HepG2 (cell line): ENCODE data around the gene VPS13D. TPM values are rescaled to one million over a fixed set of nuclear protein-coding genes. Genes with fewer than 3 reads are reported as not detected.
A peak's percentile ranks its signal among the peaks of the same experiment; 100 is the strongest.

Experiments used
- ATF7 ChIP-seq, 2 experiments: fragments of 450-650 bp in 1 of 2; sonication (generic) in 1 of 2; formaldehyde crosslinking in 1 of 2; IDR thresholded peaks; 2 replicates each; pipeline versions ENCODE4 v1.4.0 to v1.6.1; 2016 to 2020; ENCODE audit warnings: antibody characterized with exemption in 1 of 2, mild to moderate bottlenecking in 1 of 2, missing genetic modification reagents in 1 of 2
- EEA1 ChIP-seq: sonication (generic); formaldehyde crosslinking; IDR thresholded peaks from 2 replicates; pipeline ENCODE4 v1.5.1; 2020; ENCODE audit warnings: mild to moderate bottlenecking, missing genetic modification reagents, borderline replicate concordance
- MXI1 ChIP-seq: IDR thresholded peaks from 3 replicates; pipeline ENCODE4 v1.6.1; 2012; ENCODE audit warnings: low read depth, low read length, inconsistent platforms, borderline replicate concordance
- MYC ChIP-seq: sonication (generic); formaldehyde crosslinking; IDR thresholded peaks from 2 replicates; pipeline ENCODE4 v1.9.0; 2021; ENCODE audit warnings: missing genetic modification reagents, borderline replicate concordance
- NCOA2 ChIP-seq: sonication (generic); formaldehyde crosslinking; IDR thresholded peaks from 2 replicates; pipeline ENCODE4 v1.8.0; 2022; ENCODE audit warnings: inconsistent platforms
- SAP130 ChIP-seq: IDR thresholded peaks from 2 replicates; pipeline ENCODE4 v1.6.1; 2016; ENCODE audit warnings: low read depth
- ZFY ChIP-seq: sonication (generic); formaldehyde crosslinking; IDR thresholded peaks from 2 replicates; pipeline ENCODE4 v1.4.0; 2020; ENCODE audit warnings: missing genetic modification reagents
- ZNF329 ChIP-seq: sonication (generic); formaldehyde crosslinking; IDR thresholded peaks from 2 replicates; pipeline ENCODE4 v1.9.0; 2021; ENCODE audit warnings: low read depth, mild to moderate bottlenecking, missing genetic modification reagents
- ZNF331 ChIP-seq: sonication (generic); formaldehyde crosslinking; IDR thresholded peaks from 2 replicates; pipeline ENCODE4 v1.4.0; 2020; ENCODE audit warnings: missing genetic modification reagents
- ZNF501 ChIP-seq: sonication (generic); formaldehyde crosslinking; IDR thresholded peaks from 2 replicates; pipeline ENCODE4 v1.5.1; 2020; ENCODE audit warnings: mild to moderate bottlenecking, moderate library complexity, missing genetic modification reagents
- ZNF724P ChIP-seq: sonication (generic); formaldehyde crosslinking; IDR thresholded peaks from 2 replicates; pipeline ENCODE4 v1.8.0; 2022; ENCODE audit warnings: missing genetic modification reagents, borderline replicate concordance
- polyA plus RNA-seq, 8 experiments: library from polyadenylated mRNA; depleted of rRNA in 3 of 8; stranded (reverse) in 7 of 8; unstranded in 1 of 8; fragments of >200 nt; fragmentation: Illumina TruSeq in 4 of 8; extraction: Trizol in 4 of 8; gene quantifications; 2 replicates each; pipeline versions ENCODE4 v1.2.1 to v1.2.3, GENCODE V29; 2011 to 2016; ENCODE audit warnings: low read depth in 4 of 8, missing spikeins in 1 of 8, mixed read lengths in 1 of 8; ENCODE audit not compliant: insufficient read depth in 1 of 8
- total RNA-seq, 5 experiments: library from RNA; depleted of rRNA; stranded (reverse); fragments of >200 nt; fragmentation: Illumina TruSeq; extraction: Trizol; gene quantifications; 2 replicates each; pipeline ENCODE4 v1.2.3, GENCODE V29; 2016; ENCODE audit warnings: low read depth in 1 of 5
- TF ChIP-seq, protein P1 (sequence below): IDR thresholded peaks from 2 replicates; pipeline ENCODE4 v1.6.1; 2016; ENCODE audit warnings: missing genetic modification reagents, missing compliant biosample characterization
- TF ChIP-seq, protein P2 (sequence below): sonication (generic); formaldehyde crosslinking; IDR thresholded peaks from 2 replicates; pipeline ENCODE4 v1.4.0; 2020; ENCODE audit warnings: mild to moderate bottlenecking, missing genetic modification reagents
- TF ChIP-seq, protein P3 (sequence below): IDR thresholded peaks from 2 replicates; pipeline ENCODE4 v1.6.1; 2018; ENCODE audit warnings: missing genetic modification reagents, mild to moderate bottlenecking, missing compliant biosample characterization
- TF ChIP-seq, protein P4 (sequence below): sonication (generic); formaldehyde crosslinking; IDR thresholded peaks from 2 replicates; pipeline ENCODE4 v1.5.1; 2020; ENCODE audit warnings: mild to moderate bottlenecking, missing genetic modification reagents, moderate library complexity

Gene VPS13D
- total and polyA plus RNA-seq, 2 of the 13 experiments (the other 11 are each of a cell fraction or from before 2014, with no cell fraction given): 8.6 to 13.9 TPM

DNA sequence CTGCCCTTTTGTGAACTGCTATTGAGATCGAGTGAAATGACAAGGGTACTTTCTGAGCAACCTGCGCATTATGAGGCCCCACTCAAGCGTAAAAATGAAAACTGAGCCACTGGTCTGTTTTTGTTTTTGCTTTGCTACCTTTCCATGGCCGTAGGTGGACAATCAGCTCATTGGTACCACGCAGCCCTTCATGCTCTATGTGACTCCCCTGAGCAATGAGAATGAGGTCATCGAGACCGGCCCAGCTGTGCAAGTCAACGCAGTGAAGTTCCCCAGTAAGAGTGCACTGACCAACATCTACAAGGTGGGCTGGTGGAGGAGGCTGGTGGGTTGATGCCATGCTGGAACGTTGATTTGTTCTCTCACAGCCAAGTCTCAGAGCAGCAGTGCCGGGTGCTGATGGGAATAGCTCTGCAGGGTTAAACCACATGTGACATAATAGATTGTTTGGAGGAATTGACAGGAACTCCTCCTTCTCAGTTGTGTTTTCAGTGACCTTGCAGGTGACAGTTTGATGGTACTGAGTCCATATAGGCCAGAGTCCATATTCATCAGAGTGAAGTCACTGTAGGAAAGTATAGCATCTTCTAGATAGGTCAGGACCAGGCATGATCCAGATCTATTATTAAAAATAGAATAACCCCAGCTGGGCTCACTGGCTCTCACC lies 170.3 kb downstream of the VPS13D start (continued):
- TF ChIP-seq, protein P1, sequence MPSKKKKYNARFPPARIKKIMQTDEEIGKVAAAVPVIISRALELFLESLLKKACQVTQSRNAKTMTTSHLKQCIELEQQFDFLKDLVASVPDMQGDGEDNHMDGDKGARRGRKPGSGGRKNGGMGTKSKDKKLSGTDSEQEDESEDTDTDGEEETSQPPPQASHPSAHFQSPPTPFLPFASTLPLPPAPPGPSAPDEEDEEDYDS: no peak
- TF ChIP-seq EEA1 (CRISPR knock-in tag) (no peak), ATF7 (IDR thresholded peaks at IDR 0.05) (peak; percentile 54), ATF7 (CRISPR knock-in tag; IDR thresholded peaks at IDR 0.05) (no peak), NCOA2 (CRISPR knock-in tag) (0 out of 2 replicates have a peak, but pooled peaks have one; percentile 10), ZNF331 (CRISPR knock-in tag) (peak; percentile 30; the same call in 1 of the 2 replicates), ZFY (0 out of 2 replicates have a peak, but pooled peaks have one; percentile 9), ZNF501 (CRISPR knock-in tag) (no peak), MYC (0 out of 2 replicates have a peak, but pooled peaks have one; percentile 16), SAP130 (CRISPR knock-in tag) (0 out of 2 replicates have a peak, but pooled peaks have one; percentile 7), MXI1 (no peak), ZNF329 (CRISPR knock-in tag) (no peak), ZNF724P (CRISPR knock-in tag) (no peak)
- TF ChIP-seq, protein P2, sequence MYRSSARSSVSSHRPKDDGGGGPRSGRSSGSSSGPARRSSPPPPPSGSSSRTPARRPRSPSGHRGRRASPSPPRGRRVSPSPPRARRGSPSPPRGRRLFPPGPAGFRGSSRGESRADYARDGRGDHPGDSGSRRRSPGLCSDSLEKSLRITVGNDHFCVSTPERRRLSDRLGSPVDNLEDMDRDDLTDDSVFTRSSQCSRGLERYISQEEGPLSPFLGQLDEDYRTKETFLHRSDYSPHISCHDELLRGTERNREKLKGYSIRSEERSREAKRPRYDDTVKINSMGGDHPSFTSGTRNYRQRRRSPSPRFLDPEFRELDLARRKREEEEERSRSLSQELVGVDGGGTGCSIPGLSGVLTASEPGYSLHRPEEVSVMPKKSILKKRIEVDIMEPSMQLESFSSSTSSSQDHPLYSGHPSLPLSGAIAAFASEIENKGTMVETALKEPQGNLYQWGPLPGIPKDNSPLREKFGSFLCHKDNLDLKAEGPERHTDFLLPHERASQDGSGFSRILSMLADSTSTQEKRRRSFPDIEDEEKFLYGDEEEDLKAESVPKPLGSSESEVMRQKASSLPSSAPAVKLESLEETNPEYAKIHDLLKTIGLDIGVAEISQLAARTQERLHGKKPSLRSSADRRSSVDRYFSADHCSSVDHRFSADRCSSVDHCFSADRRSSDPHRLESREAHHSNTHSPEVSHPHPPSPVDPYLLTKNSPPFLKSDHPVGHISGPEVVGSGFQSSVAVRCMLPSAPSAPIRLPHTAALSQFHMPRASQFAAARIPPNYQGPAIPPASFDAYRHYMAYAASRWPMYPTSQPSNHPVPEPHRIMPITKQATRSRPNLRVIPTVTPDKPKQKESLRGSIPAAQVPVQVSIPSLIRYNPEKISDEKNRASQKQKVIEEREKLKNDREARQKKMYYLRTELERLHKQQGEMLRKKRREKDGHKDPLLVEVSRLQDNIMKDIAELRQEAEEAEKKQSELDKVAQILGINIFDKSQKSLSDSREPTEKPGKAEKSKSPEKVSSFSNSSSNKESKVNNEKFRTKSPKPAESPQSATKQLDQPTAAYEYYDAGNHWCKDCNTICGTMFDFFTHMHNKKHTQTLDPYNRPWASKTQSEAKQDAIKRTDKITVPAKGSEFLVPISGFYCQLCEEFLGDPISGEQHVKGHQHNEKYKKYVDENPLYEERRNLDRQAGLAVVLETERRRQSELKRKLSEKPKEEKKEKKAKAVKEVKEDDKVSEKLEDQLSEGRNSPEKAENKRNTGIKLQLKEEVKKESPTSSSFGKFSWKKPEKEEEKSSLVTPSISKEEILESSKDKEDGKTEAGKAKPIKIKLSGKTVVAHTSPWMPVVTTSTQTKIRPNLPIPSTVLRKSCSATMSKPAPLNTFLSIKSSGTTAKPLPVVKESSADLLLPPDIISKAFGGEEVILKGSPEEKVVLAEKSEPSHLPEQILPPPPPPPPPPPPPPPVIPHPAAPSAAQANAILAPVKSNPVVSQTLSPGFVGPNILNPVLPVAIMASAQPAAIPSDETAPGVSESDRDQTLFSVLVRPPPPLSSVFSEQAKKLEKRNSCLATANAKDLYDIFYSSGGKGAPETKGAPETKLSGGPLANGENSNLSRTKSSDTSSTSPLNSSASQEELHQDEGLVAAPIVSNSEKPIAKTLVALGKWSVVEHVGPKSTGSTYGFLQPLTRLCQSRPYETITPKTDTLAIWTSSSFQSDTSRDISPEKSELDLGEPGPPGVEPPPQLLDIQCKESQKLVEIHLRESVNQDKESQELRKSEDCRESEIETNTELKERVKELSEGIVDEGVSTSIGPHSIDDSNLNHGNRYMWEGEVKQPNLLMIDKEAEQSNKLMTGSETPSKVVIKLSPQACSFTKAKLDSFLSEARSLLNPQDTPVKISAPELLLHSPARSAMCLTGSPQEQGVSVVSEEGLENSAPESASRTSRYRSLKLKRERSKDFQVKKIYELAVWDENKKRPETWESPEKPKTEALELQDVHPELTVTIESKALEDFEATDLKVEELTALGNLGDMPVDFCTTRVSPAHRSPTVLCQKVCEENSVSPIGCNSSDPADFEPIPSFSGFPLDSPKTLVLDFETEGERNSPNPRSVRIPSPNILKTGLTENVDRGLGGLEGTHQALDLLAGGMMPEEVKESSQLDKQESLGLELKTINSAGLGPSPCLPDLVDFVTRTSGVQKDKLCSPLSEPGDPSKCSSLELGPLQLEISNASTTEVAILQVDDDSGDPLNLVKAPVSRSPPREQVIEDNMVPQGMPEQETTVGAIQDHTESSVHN: 0 out of 2 replicates have a peak, but pooled peaks have one; percentile 21
- TF ChIP-seq, protein P3, sequence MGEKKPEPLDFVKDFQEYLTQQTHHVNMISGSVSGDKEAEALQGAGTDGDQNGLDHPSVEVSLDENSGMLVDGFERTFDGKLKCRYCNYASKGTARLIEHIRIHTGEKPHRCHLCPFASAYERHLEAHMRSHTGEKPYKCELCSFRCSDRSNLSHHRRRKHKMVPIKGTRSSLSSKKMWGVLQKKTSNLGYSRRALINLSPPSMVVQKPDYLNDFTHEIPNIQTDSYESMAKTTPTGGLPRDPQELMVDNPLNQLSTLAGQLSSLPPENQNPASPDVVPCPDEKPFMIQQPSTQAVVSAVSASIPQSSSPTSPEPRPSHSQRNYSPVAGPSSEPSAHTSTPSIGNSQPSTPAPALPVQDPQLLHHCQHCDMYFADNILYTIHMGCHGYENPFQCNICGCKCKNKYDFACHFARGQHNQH (CRISPR knock-in tag): 0 out of 2 replicates have a peak, but pooled peaks have one; percentile 31
- TF ChIP-seq, protein P4, sequence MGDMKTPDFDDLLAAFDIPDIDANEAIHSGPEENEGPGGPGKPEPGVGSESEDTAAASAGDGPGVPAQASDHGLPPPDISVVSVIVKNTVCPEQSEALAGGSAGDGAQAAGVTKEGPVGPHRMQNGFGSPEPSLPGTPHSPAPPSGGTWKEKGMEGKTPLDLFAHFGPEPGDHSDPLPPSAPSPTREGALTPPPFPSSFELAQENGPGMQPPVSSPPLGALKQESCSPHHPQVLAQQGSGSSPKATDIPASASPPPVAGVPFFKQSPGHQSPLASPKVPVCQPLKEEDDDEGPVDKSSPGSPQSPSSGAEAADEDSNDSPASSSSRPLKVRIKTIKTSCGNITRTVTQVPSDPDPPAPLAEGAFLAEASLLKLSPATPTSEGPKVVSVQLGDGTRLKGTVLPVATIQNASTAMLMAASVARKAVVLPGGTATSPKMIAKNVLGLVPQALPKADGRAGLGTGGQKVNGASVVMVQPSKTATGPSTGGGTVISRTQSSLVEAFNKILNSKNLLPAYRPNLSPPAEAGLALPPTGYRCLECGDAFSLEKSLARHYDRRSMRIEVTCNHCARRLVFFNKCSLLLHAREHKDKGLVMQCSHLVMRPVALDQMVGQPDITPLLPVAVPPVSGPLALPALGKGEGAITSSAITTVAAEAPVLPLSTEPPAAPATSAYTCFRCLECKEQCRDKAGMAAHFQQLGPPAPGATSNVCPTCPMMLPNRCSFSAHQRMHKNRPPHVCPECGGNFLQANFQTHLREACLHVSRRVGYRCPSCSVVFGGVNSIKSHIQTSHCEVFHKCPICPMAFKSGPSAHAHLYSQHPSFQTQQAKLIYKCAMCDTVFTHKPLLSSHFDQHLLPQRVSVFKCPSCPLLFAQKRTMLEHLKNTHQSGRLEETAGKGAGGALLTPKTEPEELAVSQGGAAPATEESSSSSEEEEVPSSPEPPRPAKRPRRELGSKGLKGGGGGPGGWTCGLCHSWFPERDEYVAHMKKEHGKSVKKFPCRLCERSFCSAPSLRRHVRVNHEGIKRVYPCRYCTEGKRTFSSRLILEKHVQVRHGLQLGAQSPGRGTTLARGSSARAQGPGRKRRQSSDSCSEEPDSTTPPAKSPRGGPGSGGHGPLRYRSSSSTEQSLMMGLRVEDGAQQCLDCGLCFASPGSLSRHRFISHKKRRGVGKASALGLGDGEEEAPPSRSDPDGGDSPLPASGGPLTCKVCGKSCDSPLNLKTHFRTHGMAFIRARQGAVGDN (CRISPR knock-in tag): peak; percentile 43
